T-helper 22 cell (primary cell): ENCODE measurements around the gene VAV3.

ENCODE experiments used
- DNase-seq: peaks from one replicate; pipeline ENCODE4 v3.0.0-alpha.2; 2020; ENCODE audit warnings: low read depth

The VAV3 gene

DNA sequence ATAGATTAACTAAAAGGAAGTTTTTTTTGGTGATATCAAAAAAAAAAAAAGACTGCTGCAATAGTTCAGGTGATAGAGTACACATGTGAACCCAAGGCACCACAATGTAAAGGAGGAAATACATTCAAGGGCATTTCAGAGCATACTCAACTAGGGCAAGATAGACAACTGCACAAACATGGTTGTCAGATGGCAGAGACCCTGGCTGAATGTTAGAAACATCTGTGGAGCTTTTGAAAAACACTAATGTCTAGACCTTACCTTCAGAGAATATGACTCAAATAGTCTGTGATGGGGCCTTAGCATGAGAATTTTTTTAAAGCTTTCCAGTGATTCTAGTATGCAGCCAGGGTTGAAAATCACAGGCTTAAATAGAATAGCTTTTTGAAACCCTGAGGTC is 173.6 kb downstream of the VAV3 start:
- DNase-seq: no peak

GRCh38 chr1:107789817-107790524 is 175.0 kb downstream of the VAV3 start:
- no peak for DNase-seq

DNA sequence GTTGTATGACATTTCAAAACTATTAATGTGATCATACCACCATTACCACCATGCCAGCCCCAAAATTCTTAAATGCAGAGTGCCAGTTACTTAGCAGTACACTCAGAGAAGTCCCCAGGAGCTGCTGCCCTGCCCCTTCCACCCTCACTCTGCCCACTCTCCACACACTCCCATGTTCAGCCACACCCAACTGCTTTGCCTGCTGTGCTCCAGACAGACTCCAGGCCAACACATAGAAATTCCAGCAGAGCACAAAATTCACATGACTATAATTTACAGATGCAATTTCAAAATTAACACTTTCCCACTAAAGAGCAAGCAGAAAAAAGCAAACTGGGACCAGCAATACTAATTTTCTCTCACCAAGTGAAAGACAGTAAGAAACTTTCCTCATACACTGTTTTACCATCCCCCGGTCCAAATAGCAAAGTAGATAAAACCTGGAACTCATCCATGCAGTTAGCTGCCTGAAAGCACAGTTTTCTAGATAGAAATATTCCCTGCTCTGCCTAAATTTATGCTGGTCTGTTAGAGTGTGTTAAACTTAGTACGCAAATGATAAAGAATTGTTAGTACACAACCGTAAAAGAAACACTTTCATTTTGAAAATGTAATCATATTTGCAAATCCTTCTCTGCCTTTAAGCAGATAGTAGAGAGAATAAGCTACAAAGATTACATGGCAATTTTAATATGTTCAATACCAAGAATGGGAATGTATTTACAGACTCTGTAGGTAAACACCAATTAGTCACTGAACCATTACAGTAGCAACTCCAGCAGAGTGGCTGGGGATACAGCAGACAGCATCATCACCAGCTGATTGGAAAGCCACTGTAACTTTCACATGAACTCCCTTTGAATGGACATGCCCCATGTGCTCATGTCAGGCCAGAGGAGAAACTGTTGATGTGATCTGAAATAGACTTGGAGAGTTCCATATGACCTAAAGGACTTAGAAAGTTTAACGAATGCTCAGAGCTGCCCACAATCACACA is 176.5 kb downstream of the VAV3 start:
- no peak for DNase-seq

DNA sequence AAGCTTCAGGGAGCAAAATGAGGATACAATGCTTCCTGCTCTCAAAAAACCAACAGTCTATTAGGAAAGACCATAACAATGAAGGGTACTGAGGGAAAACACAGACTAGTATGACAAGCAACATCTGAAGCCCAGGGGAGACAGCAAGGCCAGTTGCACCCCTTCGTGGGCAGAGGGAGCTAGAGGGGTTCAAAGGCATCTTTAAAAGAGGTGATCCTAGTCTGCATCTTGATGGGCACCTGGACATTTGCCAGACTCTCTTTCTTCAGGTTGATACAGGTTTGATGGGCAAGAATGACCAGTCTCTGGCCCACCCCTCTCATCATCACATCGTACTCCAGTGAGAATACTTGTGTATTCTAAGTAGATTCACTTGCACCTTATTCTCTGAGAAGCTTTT is 177.7 kb downstream of the VAV3 start:
- DNase-seq: no peak

- DNase-seq: no peak
These were observed 178.7 kb downstream of the VAV3 start for GRCh38 chr1:107786203-107786845.

GRCh38 chr1:107785496-107786202 is 179.3 kb downstream of the VAV3 start:
- DNase-seq: no peak

DNA sequence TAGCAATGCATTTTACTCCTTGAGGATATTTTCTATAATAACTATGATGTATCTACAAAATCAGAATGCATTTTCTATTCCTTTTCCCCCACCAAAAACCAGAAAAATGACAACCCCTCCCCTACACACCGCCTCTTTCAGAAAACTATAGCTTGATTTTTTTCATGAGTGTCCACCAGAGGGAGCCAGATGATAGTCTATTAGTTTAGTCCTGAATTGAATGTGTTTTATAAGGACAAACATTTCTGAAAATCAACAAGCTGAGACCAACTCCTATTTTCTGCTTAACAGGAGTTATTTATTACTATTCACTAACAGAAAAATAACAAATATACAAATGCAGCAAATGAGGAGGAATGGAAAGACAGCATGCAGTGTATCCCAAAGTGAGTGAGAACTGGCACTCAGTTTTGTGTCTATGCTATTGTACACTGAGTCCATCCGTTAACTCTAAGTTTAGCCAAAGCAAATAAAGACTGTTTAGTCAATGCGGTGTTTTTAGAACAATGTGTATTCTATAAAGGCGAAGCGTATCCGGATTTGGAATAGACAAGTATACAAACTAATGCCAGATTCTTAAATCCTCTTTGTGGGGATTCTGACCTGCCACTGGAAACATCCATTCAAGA is 182.6 kb downstream of the VAV3 start:
- DNase-seq: no peak

- DNase-seq: no peak
These were observed 183.7 kb downstream of the VAV3 start for GRCh38 chr1:107781245-107781644.

GRCh38 chr1:107777664-107778047 is 187.3 kb downstream of the VAV3 start:
- DNase-seq: no peak

DNA sequence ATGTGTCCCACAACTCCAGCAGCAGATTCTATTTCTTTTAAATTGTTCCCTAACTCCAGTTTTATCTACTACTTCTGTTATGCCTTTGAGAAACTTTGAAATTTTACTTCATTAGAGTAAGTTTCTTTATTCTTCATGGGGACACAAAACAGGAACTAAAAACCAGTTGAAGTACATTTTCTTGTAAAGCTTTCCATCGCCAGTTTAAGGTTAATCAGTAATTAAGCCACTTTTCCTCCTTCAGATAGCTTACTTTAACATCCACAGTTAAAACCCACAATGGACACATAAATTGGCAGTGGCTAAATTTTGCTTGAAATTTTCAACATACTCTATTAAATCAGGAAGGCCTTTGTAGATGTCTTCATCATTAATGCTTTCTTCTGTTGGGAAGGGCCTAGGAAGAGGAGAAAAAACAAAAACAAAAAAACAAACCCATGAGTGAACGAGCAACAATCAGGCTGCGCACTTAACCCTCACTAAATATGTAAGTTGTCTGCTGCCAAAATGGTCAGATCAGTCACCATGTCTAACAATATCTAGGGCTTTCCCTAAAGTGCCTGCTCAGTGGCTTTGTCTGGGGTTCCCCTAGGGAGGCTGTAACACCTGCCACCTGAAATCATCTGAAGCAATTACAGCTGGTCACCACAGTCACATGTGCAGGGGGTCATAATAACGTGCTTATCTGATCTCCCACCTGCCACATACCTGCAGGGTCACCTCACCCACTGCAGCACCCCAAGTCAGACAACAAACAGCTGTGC is 187.9 kb downstream of the VAV3 start:
- no peak for DNase-seq

- no peak for DNase-seq
These were observed 193.6 kb downstream of the VAV3 start for GRCh38 chr1:107771377-107771776.

DNA sequence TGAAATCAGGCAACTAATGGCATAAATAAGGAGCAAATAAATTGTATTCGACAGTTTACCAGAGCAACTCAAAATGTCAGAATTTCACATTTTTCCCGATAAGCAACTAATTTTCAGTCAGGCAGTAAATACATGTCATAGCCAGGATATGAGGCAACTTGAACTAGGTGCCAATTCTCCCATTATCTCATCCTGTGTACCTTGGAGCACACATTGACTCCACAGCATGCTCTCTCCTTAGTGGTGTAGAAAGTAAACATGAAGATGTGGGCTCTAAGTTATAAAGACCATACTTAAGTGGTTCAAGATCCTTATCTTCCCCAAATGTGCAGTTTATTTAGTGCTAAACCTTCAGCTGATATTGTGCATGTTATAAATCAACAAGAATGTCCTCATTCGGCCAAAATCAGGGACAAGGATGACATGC is 197.8 kb downstream of the VAV3 start:
- DNase-seq: no peak

DNA sequence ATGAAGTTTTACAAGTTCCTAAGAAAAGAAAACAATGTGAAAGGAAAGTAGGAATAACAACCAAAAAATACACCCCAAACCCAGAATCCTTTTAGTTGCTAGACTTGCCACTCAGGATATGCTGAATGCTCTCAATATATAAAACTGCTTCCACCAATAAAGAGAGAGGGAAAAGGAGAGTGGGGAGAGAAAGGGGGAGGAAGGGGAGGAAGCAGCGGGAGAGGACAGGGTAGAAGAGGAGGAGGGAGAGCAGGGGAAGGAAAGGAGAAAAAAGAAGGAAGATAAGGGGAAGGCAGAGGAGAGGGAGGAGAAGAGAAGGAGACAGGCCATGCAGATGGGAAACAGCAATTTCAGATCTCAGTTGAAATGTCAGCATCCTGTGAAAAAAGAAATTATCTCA is 198.4 kb downstream of the VAV3 start:
- no peak for DNase-seq

DNA sequence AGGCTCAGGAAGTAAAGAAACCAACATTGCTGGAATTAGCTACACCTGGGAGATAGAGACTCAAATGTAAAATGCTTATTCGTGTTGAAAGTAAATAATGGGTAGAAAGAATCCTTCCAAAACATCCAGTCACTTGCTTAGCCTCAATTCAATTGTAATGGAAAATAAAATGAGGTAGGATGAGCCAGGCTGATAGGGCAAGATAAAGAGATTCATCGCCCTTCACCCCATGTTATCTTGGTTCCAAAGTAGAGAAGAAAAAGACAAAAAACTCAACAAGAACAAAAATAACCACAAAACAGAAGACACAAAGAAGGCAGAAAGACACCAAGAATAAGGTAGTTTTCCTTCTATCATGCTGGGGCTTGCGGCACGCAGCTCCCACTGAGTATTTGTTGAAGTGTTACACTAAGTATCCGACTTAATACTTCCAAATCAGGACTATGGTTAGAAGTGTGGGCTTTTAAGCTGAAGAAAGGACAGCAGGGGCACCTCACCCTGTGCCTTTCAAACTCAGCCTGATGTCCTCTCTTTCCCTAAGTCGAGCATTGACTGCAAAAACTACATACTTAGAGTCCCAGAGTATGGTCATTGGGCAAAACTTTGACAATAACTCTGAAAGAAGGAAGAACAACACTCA is 202.1 kb downstream of the VAV3 start:
- DNase-seq: no peak

- DNase-seq: no peak
These were observed 204.9 kb downstream of the VAV3 start for GRCh38 chr1:107760065-107760464.

DNA sequence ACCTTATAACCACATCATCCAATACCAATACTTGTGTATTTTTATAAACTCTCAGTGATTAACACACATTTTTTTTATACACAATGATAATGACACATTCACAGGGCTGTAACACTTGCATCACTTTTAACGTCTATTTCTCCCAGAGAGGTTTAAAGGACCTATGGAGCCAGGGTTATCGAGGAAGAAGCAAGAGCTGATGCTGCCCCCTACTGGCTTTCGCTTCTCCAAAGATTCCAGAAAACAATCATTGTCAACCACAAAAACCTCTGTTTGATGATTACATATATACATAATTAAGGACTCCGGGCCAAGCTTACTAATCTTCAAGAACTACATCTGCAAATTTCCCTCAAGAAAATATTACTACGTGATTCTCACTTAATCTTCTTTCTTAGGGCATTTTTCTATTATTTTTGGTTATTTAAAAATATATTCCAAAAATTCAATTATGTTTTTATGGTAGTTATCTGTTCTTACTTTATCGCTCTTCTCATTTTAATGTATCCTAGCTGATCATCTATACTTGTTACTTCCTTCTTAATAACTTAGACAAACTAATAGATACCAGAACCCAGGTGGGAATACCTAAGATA is 214.5 kb downstream of the VAV3 start:
- no peak for DNase-seq

GRCh38 chr1:107748531-107748930 is 216.4 kb downstream of the VAV3 start:
- no peak for DNase-seq

DNA sequence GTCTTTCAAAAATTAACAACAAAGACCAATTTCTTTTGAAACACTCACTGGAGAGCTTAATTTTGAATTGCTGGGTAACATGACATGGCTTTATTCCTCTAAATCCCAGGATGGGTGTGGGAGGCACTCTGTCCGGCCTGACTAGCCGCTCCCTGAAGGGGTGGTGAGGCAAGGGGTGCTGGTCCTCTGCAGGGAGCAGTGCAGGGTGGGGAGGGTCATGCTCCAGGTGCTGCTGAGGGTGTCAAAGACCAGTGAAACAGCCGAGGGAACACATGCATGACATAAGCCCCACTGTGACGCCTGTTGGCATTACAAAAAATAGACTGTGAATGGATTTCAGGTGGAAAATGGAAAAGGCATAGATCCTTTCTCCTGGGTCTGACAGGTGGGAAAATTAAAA is 223.7 kb downstream of the VAV3 start:
- no peak for DNase-seq

DNA sequence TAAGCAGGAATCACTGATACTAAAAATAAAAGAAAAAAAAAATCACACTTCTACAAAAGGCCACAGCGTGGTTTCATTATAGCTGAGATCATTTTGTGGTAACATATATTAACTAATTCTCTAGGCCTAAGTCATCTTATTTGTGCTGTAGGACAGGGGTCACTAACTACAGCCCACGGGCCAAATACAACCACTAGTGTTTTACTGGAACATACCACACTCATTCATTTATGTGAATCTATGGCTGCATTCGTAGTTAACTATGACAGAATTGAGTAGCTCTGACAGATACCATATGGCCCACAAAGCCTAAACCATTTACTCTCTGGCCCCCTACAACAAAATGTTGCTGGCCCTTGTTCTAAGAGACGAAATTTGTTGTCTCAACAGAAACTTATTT is 224.4 kb downstream of the VAV3 start:
- DNase-seq: no peak

DNA sequence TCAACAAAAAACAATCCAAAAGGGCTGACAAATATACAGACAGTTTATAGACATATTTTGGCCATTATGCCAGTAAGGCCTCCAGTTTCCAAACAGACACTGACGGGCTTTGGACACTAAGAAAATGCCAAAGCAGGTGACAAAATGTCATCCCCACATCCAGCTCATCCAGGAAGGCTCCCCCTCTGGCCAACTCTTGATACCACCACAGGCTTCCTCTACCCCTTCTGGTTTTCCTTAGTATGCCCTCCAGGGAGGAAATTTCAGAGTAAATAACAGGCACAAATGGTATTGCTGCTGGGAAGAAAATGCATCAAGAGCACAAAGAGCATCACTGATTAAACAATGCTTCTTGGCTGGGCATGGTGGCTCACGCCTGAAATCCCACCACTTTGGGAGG is 225.3 kb downstream of the VAV3 start:
- DNase-seq: no peak
